ENCODE data around the gene NPR3. TPM values are rescaled to one million over a fixed set of nuclear protein-coding genes. Genes with fewer than 3 reads are reported as not detected.

NPR3 gene
- total and polyA plus RNA-seq, 2 experiments from 2014 or later = 0.07 to 0.15 TPM

- no peak for TF ChIP-seq ZNF462 (CRISPR knock-in tag; IDR thresholded peaks at IDR 0.05)
- no peak for TF ChIP-seq EZH2phosphoT487 (IDR thresholded peaks at IDR 0.05; ENCODE audit: unreplicated experiment)
- TF ChIP-seq CREB1 (CRISPR knock-in tag; IDR thresholded peaks at IDR 0.05; ENCODE audit: low read depth) = no peak
Observed at GRCh38 chr5:32776200-32776599, 65.1 kb downstream of the NPR3 start (continued).

GRCh38 chr5:32777222-32777621 lies 66.1 kb downstream of the NPR3 start:
- H4K20me1 ChIP-seq (replicated peaks; ENCODE audit: insufficient read depth) = no peaks in the 10 kb centered on the region
- no peak for TF ChIP-seq POLR2AphosphoS5 (IDR thresholded peaks at IDR 0.05; ENCODE audit: low read depth)
- no peak for TF ChIP-seq NANOG (IDR thresholded peaks at IDR 0.05; ENCODE audit: borderline replicate concordance)
- no peaks in the 10 kb centered on the region; the same call in 2 of the 3 replicates for H3K36me3 Mint-ChIP-seq (ENCODE audit: low read depth)
- H3K4me1 ChIP-seq (ENCODE audit: insufficient read depth) = no peaks in the 10 kb centered on the region
- H3F3A ChIP-seq (replicated peaks; ENCODE audit: low read depth) = no peaks in the 10 kb centered on the region
- H3K9me3 Mint-ChIP-seq = no peaks in the 10 kb centered on the region
- H3K4me3 ChIP-seq = no peak overlapping the region
- peaks cover 8% of the 10 kb centered on the region for H3K27me3 Mint-ChIP-seq (ENCODE audit: insufficient read depth, low read depth, poor library complexity)
- DNase-seq (ENCODE audit: low spot score) (no peak), ATAC-seq (no peak)
- no peaks in the 10 kb centered on the region for H3K27me3 ChIP-seq (ENCODE audit: insufficient read depth)
- no peak overlapping the region for H3K4me2 ChIP-seq
- no peak overlapping the region for H3K27ac Mint-ChIP-seq
- no peaks in the 10 kb centered on the region; the same call in 1 of the 2 replicates for H3K9me2 ChIP-seq (ENCODE audit: insufficient read depth)
- H3K36me3 ChIP-seq (ENCODE audit: insufficient read depth) = no peaks in the 10 kb centered on the region
- H3K79me2 ChIP-seq (replicated peaks; ENCODE audit: insufficient read depth) = no peaks in the 10 kb centered on the region
- no peak overlapping the region for H3K4me3 Mint-ChIP-seq
- H2AFZ ChIP-seq = no peak overlapping the region
- no peaks in the 10 kb centered on the region for H3K4me1 Mint-ChIP-seq
- H3K27ac ChIP-seq (ENCODE audit: low read depth) = no peak overlapping the region

- H3K27ac Mint-ChIP-seq = no peak overlapping the region
- Histone ChIP-seq H3K4me2 (no peak overlapping the region), H3K4me1 (ENCODE audit: insufficient read depth) (no peaks in the 10 kb centered on the region), H3F3A (replicated peaks; ENCODE audit: low read depth) (no peaks in the 10 kb centered on the region), H2AFZ (no peak overlapping the region), H4K20me1 (replicated peaks; ENCODE audit: insufficient read depth) (no peaks in the 10 kb centered on the region), H3K9me2 (ENCODE audit: insufficient read depth) (no peaks in the 10 kb centered on the region; the same call in 1 of the 2 replicates), H3K27me3 (ENCODE audit: insufficient read depth) (no peaks in the 10 kb centered on the region), H3K4me3 (no peak overlapping the region), H3K36me3 (ENCODE audit: insufficient read depth) (no peaks in the 10 kb centered on the region), H3K79me2 (replicated peaks; ENCODE audit: insufficient read depth) (no peaks in the 10 kb centered on the region), H3K27ac (ENCODE audit: low read depth) (no peak overlapping the region)
- no peak overlapping the region for H3K4me3 Mint-ChIP-seq
- ATAC-seq (no peak), DNase-seq (ENCODE audit: low spot score) (no peak)
- peaks cover 8% of the 10 kb centered on the region for H3K27me3 Mint-ChIP-seq (ENCODE audit: insufficient read depth, low read depth, poor library complexity)
- no peaks in the 10 kb centered on the region; the same call in 2 of the 3 replicates for H3K36me3 Mint-ChIP-seq (ENCODE audit: low read depth)
- H3K9me3 Mint-ChIP-seq = no peaks in the 10 kb centered on the region
- H3K4me1 Mint-ChIP-seq = no peaks in the 10 kb centered on the region
- TF ChIP-seq EZH2 (IDR thresholded peaks at IDR 0.05; ENCODE audit: low read depth, unreplicated experiment) (no peak), REST (IDR thresholded peaks at IDR 0.05; ENCODE audit: unreplicated experiment) (no peak)
Observed at GRCh38 chr5:32777733-32778132, 66.6 kb downstream of the NPR3 start.

Measured in GM23338 (cell line).